Chondrocyte (in vitro differentiated cells): ENCODE results near the gene DAD1. TPM values are rescaled to one million over a fixed set of nuclear protein-coding genes. Genes with fewer than 3 reads are reported as not detected.
"Not testable (repeated sequence)": the region's sequence is repeated elsewhere in the genome, so short reads cannot be mapped to it uniquely, and the experiment has no call there.

ENCODE experiments used
- DNase-seq: peaks from one replicate; pipeline ENCODE4 v3.0.0; 2021; ENCODE audit warnings: mixed read lengths, low spot score
- H3K27ac Mint-ChIP-seq: one replicate; pipeline ENCODE4 v1.8.0; 2021; ENCODE audit warnings: mild to moderate bottlenecking, moderate library complexity, mixed read lengths; ENCODE audit not compliant: unreplicated experiment
- H3K27me3 Mint-ChIP-seq: 2 replicates; pipeline ENCODE4 v1.8.0; 2021; ENCODE audit warnings: low read depth, mixed read lengths
- H3K36me3 Mint-ChIP-seq: 2 replicates; pipeline ENCODE4 v1.8.0; 2021; ENCODE audit warnings: low read depth, mixed read lengths
- H3K4me1 Mint-ChIP-seq: 2 replicates; pipeline ENCODE4 v1.8.0; 2021; ENCODE audit warnings: low read depth, mild to moderate bottlenecking, mixed read lengths
- H3K4me3 Mint-ChIP-seq: one replicate; pipeline ENCODE4 v1.8.0; 2021; ENCODE audit warnings: mild to moderate bottlenecking, moderate library complexity, mixed read lengths; ENCODE audit not compliant: unreplicated experiment
- H3K9me3 Mint-ChIP-seq: 2 replicates; pipeline ENCODE4 v1.8.0; 2021; ENCODE audit warnings: low read depth, mixed read lengths
- CTCF ChIP-seq: fragments of 200-600 bp; sonication (generic); IDR thresholded peaks from 2 replicates; pipeline ENCODE4 v1.5.0; 2021; ENCODE audit warnings: antibody characterized with exemption, mild to moderate bottlenecking, moderate library complexity
- total RNA-seq: library from RNA; stranded (reverse); gene quantifications from 3 replicates; pipeline ENCODE4 v1.2.1, GENCODE V29; 2021

DAD1 gene
- total RNA-seq, 1 donor from 2014 or later: 248 TPM

- peaks cover 49% of the 10 kb centered on the region for H3K4me1 Mint-ChIP-seq
- H3K27ac Mint-ChIP-seq: no peak overlapping the region
Measured at GRCh38 chr14:22569106-22569736, 19.8 kb downstream of the DAD1 start.

GRCh38 chr14:22567437-22567836 lies 21.6 kb downstream of the DAD1 start:
- Mint-ChIP-seq H3K4me3 (no peak overlapping the region), H3K36me3 (peaks cover 24% of the 10 kb centered on the region), H3K27ac (peak overlapping the region; percentile 22), H3K9me3 (no peaks in the 10 kb centered on the region), H3K4me1 (peaks cover 43% of the 10 kb centered on the region), H3K27me3 (no peaks in the 10 kb centered on the region)
- DNase-seq: no peak
- TF ChIP-seq CTCF: no peak

More at GRCh38 chr14:22569106-22569736, 19.8 kb downstream of the DAD1 start:
- no peaks in the 10 kb centered on the region for H3K27me3 Mint-ChIP-seq
- TF ChIP-seq CTCF: no peak
- no peaks in the 10 kb centered on the region for H3K9me3 Mint-ChIP-seq
- peaks cover 31% of the 10 kb centered on the region for H3K36me3 Mint-ChIP-seq
- no peak for DNase-seq
- H3K4me3 Mint-ChIP-seq: no peak overlapping the region

DNA sequence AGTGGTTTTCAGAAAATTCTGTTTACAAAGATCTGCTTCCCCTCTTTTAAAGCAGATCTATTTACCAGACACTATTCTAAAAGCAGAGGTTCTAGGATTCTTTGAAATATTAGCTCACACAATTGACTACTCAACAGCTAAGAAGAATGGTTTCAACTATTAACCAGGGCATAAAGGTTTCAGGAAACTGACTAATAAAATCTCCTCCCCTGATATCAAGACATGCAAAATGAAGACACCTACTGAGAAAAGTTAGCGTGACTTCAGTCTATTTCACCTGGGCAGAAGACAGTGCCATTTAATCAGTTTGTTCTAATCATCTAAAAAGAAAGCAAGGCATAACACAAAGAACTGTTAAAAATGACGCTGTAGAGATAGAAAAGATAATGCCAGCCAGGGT lies 22.2 kb downstream of the DAD1 start:
- Mint-ChIP-seq H3K4me1 (peaks cover 39% of the 10 kb centered on the region), H3K4me3 (no peak overlapping the region), H3K27me3 (no peaks in the 10 kb centered on the region), H3K27ac (no peak overlapping the region), H3K9me3 (no peaks in the 10 kb centered on the region), H3K36me3 (peaks cover 24% of the 10 kb centered on the region)
- no peak for TF ChIP-seq CTCF
- DNase-seq: no peak

DNA sequence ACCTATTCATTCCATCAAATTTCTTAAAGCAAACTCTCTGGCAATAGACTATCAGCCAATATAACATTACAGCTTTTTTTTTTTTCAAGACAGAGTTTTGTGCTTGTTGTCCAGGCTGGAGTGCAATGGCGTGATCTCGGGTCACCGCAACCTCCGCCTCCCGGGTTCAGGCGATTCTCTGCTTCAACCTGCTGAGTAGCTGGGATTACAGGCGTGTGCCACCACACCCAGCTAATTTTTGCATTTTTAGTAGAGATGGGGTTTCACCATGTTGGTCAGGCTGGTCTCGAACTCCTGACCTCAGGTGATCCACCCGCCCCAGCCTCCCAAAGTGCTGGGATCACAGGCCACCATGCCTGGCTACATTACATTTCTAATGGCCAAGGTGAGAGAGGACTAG lies 22.8 kb downstream of the DAD1 start:
- not testable (repeated sequence) for H3K27ac Mint-ChIP-seq, H3K9me3 Mint-ChIP-seq, DNase-seq, H3K4me3 Mint-ChIP-seq, H3K27me3 Mint-ChIP-seq
- peaks cover 41% of the 10 kb centered on the region for H3K4me1 Mint-ChIP-seq
- peaks cover 26% of the 10 kb centered on the region for H3K36me3 Mint-ChIP-seq

DNA sequence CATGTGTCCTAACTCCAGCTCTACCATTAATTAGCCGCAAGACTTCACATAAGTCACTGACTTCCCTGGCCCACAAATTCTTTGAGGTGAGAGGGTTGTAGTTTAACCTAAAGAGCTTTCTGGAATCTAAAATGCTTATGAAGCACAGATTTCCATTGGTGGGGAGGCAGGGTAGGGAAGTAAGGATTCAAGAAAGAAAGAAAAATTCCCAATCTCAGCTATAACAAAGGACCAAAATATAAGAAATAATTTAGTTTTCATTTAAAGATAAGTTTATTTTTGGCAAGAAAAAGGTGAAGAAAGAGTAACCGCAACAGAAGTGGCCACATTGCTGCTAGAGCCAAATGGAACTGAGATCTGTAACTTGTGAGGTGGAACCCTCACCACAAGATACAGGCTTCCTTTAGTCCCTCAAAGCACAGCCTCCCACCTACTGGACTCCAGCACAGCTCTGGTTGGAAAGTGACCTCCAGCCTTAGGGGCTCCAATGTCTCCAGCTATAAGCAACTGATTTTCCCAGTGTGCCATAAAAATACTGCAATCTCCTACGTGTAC lies 23.6 kb downstream of the DAD1 start:
- no peak for TF ChIP-seq CTCF
- H3K27me3 Mint-ChIP-seq: no peaks in the 10 kb centered on the region
- no peak overlapping the region for H3K27ac Mint-ChIP-seq
- peaks cover 29% of the 10 kb centered on the region for H3K36me3 Mint-ChIP-seq
- no peak for DNase-seq
- no peak overlapping the region for H3K4me3 Mint-ChIP-seq
- H3K4me1 Mint-ChIP-seq: peaks cover 36% of the 10 kb centered on the region
- no peaks in the 10 kb centered on the region for H3K9me3 Mint-ChIP-seq

DNA sequence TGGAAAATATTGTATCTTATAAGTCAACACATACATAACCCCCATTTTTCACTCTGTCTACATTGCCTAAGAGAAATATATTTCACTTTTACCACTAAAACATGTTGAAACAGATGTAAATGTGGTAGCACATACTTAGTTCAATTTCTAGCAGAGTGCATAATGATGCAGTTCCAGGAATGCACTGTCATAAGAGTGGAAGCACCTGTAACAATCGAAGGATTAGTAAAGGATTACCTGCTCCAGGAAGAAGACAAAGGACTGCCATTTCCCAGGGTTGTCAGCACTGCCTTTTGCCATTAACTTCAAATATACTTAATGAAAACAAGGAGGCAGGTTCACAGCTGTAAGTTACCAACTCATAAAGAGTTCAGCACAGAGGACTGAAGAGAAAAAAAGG lies 24.6 kb downstream of the DAD1 start:
- Mint-ChIP-seq H3K36me3 (peaks cover 26% of the 10 kb centered on the region), H3K9me3 (no peaks in the 10 kb centered on the region), H3K27me3 (no peaks in the 10 kb centered on the region), H3K4me1 (peaks cover 32% of the 10 kb centered on the region), H3K4me3 (no peak overlapping the region), H3K27ac (peak overlapping the region; percentile 10)
- DNase-seq: no peak
- no peak for TF ChIP-seq CTCF
